Gastrocnemius medialis (tissue), 4 donors: ENCODE measurements around the gene SARS1.

Experiments
- CTCF ChIP-seq, 5 experiments: fragments of 450-650 bp in 3 of 5; fragments of 200-600 bp in 2 of 5; sonication (generic) in 2 of 5; IDR thresholded peaks in 4 of 5; conservative IDR thresholded peaks in 1 of 5; 1 replicate in 4 of 5; 2 replicates in 1 of 5; pipeline ENCODE4 v1.5.1; 2016 to 2019; ENCODE audit warnings: antibody characterized with exemption in 5 of 5, mild to moderate bottlenecking in 3 of 5, moderate library complexity in 3 of 5
- POLR2A ChIP-seq, 2 donors: fragments of 450-650 bp; IDR thresholded peaks; one replicate each; pipeline ENCODE4 v1.6.1; 2017; ENCODE audit warnings: antibody characterized with exemption in 2 of 2, mild to moderate bottlenecking in 2 of 2, moderate library complexity in 2 of 2

GRCh38 chr1:109237512-109237911 lies 23.8 kb downstream of the SARS1 start:
- TF ChIP-seq CTCF (IDR thresholded peaks at IDR 0.05 in 4 of 5, conservative IDR thresholded peaks at IDR 0.05 in 1 of 5), result no peak
- TF ChIP-seq POLR2A (IDR thresholded peaks at IDR 0.05), result no peak
